Iris pigment epithelial cell (primary cell): Measurements from ENCODE around the gene SEMA6A.
"Not testable (repeated sequence)": the region's sequence is repeated elsewhere in the genome, so short reads cannot be mapped to it uniquely, and the experiment has no call there.

ENCODE experiments used
- DNase-seq: peaks from one replicate; pipeline ENCODE4 v3.0.0-alpha.2; 2011; ENCODE audit warnings: low read depth

SEMA6A gene

GRCh38 chr5:116546033-116546742, 28.4 kb downstream of the SEMA6A start:
- DNase-seq, result no peak

DNA sequence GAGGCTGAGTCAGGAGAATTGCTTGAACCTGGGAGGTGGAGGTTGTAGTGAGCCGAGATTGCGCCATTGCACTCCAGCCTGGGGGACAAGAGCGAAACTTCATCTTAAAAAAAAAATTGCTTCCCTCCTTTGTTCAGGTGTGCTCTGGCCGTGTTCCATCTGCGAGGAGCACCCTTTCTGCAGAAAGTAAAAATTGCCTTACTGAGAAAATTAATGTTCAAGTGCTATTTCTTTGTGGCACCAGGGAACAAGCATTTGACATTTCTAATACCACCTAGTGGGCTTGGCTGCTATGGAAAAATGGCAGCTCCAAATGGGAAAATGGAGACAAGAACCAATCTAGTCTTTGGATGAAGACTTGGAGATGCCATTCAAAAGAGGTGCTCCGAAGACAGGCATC, 29.2 kb downstream of the SEMA6A start:
- not testable (repeated sequence) for DNase-seq

GRCh38 chr5:116544531-116545241, 29.9 kb downstream of the SEMA6A start:
- no peak for DNase-seq

DNA sequence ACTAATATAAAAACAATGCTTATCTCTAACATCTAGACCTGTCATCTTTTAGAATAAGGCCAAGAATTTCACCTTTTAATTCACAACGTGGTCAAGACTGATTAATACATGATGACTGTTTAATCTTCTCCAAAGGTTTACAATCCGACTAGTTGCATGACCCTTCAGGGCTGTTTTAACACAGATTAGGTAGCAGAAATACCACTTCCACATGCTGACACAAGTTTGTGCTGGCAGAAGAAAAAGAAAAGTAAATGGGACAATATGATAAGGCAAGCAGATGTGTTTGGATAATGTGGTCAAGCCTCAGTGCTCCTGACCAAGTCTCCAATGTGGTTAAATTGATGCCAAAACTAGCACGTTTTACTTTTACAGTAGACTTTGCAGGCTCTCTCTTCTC, 31.1 kb downstream of the SEMA6A start:
- peak; percentile 41 for DNase-seq

DNA sequence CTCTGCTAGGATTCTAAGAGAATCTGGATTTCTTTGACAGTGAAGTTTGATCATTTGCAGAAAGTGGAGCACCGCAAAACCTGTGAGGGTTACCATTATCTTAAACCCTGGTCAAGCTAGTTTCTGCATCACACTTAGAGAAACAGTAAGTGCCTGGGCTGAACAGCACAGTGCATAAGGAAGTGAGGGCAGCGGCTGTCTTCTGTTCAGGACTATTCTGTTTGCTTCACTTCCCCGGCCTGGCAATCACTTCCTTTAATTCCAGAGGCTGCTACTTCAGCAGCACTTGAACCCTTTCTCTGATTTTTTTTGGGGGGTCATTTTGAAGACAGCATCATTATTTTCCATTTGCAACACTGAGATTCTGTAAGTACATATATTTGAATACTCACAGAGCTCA, 32.0 kb downstream of the SEMA6A start:
- DNase-seq, result no peak

- DNase-seq, result no peak
These were observed 35.4 kb downstream of the SEMA6A start for GRCh38 chr5:116539222-116539621.

- DNase-seq, result no peak
These were observed 38.1 kb downstream of the SEMA6A start for GRCh38 chr5:116536316-116537083.

DNA sequence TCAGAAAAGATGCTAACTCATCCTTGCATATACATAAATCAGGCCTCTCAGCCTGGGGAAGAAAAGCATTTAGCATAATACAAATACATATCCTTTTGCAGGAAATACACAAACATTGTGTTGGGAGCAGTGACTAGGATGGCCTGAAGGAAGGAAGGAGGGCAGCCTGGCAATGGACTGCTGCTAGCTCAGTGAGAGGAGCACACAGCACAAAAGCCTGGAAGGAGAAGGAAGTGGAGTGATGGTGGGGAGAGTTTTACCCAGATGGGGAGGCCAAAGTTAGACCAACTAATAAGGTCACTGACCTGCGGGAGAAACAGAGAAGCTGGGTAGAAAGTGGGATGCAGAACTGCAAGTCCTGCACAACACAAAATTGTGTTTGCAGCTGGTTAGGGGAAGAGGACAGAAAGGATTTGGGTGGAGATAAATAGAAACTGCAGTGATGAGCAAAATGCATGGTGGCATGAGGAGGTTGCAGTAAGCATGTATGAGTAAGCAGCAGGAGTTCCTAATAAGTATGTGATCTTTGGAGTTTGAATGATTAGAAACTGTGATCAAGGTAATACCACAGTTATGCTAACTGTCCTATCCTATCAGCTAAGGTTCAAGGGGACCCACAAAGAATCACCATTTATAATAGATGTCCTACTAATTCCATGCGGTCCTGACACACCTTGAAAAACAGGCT, 39.5 kb downstream of the SEMA6A start:
- DNase-seq, result no peak

DNA sequence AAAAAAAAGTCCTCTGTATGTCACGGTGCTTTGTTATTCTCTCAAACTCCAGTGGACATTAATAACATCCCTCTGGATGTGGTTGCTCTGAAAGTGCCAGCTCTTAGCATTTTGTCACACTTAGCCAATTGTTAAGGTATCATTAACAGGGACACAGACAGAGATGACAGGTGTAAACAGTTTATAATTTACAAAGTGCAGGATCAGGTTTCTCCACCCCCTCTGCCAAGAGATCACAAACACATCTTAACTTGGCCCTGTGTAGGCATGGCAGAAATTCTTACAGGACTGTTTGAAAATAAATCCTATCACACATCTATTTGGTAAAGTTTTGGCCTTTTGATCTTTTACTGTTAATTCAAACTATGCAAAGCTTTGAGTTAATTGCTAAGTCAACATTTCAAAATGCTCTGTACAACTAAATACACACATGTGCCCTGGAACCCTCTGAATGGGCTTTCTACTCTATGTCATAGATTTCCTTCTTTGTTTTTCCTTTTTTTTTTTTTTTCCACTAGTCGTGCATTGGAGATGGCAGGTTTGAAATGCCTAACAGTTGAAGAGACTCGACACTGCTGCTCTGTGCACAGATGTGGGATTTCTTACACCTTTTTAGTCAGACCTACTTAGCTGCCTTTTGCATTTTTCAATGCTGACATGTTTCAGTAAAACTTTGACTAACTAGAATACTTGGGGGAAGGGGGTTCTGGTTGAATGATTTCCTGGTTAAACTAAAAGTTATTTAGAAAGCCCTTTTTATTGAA, 41.7 kb downstream of the SEMA6A start:
- no peak for DNase-seq

DNA sequence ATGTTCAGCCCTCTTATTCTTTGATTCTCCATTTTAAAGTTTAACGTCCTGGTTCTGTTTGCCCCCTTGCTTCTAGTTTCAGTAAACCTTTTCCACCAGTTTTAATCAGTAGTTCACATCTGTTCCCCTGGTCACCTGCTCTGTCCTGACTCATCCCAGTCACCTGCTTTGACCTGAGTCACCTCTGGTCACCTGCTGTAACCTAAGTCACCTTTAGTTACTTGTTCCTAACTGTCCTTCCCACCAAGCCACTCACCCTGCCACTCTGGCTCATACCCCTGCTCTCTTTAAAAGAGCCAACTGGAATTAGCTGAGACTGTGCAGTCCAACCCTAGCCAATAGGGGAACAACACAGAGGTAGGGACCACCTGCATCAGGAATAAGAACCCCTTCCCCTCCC, 43.0 kb downstream of the SEMA6A start:
- DNase-seq, result no peak

DNA sequence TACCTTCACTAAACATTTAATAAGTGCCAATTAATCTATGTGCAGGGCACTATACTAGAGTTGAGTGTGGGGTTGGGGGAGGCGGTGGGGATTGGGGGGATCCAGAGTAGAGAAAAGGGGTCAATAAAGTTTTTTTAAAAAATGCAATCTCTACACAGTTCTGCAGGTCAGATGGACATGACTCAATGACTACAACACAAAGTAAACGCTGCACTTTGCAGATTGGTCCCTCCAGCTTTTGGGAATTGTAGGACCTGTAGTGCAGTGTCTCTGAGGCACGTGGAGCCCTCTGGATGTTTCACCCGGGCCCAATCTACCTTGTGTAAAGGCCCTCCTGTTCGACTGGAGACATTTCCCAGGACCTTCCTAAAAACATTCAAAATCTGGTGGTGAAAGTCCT, 43.5 kb downstream of the SEMA6A start:
- no peak for DNase-seq

- DNase-seq, result no peak
These were observed 44.3 kb downstream of the SEMA6A start for GRCh38 chr5:116530276-116530675.

GRCh38 chr5:116529615-116530014, 45.0 kb downstream of the SEMA6A start:
- DNase-seq, result no peak

DNA sequence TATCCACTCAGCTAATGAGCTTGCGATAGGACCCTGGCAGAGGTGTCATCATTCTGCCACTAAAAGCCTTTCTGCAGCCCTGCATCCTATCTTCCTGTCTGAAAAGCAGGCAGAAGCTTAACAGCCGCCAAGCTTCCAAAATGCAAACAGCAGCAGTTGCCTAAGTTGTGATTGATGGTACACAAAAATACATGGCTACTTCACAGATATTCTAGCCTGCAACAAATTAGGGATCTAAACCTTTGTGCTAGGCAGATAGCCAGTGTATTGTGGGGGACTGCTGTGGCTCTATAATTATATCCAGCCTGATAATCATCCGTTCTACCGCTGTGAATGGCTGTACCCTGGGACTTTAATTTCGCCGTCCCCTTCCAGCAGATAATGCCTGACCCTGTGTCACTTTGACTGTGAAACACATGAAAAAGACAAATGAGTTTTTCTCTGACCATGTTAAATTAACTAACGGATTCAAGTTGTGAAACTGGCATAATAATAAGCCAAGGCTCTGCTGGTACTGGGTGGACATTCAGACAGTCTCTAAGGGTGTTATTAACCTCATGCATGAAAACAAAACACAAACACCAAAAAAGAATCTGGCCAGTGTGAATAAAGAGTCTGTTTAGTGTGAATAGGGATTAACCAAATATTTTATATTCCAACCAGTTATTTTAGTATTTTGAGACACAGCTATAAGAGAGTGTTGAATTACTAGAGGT, 45.9 kb downstream of the SEMA6A start:
- DNase-seq, result no peak

- no peak for DNase-seq
These were observed 47.0 kb downstream of the SEMA6A start for GRCh38 chr5:116527582-116527981.

DNA sequence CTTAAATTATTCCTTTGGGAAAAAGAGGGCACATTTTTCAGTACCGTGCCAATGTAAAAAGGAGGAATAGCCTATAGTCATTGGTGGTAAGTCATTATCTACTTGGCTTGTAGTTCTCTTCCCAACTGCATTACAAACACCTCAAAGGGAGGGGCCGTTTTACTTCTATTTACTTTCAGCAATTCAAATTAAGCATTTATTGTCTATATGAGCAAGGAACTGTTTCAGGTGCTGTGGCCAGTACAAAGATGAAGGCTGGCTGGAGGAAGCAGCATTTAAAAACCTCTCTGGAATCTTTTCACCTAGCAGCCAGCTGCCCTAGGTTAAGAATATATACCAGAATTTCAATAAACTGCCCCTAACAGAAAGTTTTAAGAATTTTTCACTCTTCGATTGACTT, 48.9 kb downstream of the SEMA6A start:
- no peak for DNase-seq

GRCh38 chr5:116524966-116525365, 49.7 kb downstream of the SEMA6A start:
- no peak for DNase-seq

DNA sequence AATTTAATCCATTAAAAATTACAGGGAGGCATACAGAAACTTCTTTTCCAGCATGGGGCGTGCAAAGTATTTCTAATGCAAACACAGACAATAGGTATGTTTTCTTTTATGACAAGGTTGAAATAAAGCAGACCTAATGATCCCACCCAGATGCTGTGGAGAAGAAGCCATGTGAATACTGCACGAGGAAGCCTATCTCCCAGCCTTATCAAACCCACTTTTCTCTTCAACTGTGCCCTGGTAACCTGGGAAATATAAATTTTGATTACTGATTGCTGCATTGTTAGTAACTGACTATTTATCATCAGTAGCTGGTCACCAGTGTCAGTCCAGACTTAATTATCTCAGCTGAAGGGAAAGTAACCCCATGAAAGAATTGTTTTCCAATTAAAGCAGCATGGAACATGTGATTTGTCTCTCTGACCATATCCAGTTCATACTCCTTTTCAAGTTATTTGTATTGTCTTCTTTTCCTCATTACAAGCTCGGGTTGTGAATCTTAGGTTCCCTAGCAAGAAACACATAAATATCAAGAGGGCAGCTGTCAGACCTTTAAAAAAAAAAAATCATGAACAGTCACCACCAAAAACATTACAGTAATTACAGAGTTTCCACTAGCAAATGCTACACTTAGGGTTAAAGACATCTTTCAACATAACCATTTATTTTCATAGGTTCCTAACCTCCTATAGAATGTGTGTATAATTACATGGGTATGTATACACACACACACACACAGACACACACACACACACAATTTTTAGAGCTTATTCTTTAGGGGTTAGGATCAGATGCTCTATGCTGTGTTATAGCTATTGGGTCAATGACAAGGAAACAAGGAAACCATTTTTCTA, 50.3 kb downstream of the SEMA6A start:
- DNase-seq, result no peak

DNA sequence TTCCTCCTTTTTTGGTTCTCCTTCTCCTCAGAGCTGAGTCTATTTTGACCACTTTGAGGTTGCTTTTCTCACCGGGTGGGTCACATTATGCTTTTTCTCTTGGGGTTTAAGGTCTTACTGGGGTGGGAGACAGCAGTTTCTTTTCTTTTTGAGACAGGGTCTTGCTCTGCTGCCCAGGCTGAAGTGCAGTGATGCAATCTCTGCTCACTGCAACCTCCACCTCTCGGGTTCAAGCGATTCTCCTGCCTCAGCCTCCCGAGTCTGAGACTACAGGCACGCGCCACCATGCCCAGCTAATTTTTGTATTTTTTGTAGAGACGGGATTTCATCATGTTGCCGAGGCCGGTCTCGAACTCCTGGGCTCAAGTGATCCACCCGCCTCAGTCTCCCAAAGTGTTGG, 51.4 kb downstream of the SEMA6A start:
- DNase-seq, result not testable (repeated sequence)
